ENCODE results near the gene C2orf72. TPM values are rescaled to one million over a fixed set of nuclear protein-coding genes. Genes with fewer than 3 reads are reported as not detected.
"Not testable (repeated sequence)": the region's sequence is repeated elsewhere in the genome, so short reads cannot be mapped to it uniquely, and the experiment has no call there.

The C2orf72 gene
- total RNA-seq, 2 donors from 2014 or later: 0.84 to 1.4 TPM

DNA sequence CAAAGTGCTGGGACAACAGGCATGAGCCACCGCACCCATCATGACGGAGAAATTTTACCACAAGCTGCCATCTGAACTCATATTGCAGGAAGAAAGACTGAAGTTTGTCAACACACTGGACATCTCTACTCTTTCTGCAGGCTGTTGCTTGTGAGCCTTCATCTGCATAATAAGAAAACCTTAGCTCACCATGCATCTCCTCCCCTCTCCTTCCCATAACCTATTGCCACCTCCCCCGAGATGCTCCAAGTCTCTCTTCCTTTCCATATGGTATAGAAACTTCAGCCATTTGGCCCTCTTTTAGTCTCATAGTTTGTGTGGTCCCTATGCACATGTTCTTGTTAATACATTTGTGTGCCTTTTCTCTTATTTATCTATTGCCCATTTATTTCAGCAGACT lies 19.1 kb upstream of the C2orf72 start:
- Mint-ChIP-seq H3K27ac (no peak overlapping the region), H3K4me3 (no peak overlapping the region), H3K36me3 (ENCODE audit: insufficient read depth in 2 of 2) (no peaks in the 10 kb centered on the region), H3K4me1 (ENCODE audit: low read depth) (no peaks in the 10 kb centered on the region), H3K9me3 (no peaks in the 10 kb centered on the region), H3K27me3 (ENCODE audit: low read depth) (peaks cover 22% of the 10 kb centered on the region)
- no peak for ATAC-seq (replicated peaks in 1 of 2)
- no peak for DNase-seq

DNA sequence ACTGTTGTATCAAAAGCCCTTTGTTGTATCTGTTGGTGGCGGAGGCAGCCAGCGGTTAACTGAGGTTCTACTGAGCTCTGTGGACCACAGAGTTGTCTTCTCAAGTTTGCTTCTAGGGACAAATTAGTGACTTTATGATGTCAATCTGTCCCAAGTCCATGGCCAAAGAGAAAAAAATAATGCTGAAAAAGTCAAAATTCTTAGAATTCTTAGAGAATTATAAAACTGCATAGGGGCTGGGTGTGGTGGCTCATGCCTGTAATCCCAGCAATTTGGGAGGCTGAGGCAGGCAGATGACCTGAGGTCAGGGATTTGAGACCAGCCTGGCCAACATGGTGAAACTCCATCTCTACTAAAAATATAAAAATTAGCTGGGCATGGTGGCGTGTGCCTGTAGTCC lies 12.3 kb upstream of the C2orf72 start:
- H3K9me3 Mint-ChIP-seq; H3K36me3 Mint-ChIP-seq (ENCODE audit: insufficient read depth in 2 of 2); H3K27me3 Mint-ChIP-seq (ENCODE audit: low read depth); H3K4me1 Mint-ChIP-seq (ENCODE audit: low read depth); DNase-seq; H3K27ac Mint-ChIP-seq; H3K4me3 Mint-ChIP-seq; ATAC-seq (replicated peaks in 1 of 2): not testable (repeated sequence)

DNA sequence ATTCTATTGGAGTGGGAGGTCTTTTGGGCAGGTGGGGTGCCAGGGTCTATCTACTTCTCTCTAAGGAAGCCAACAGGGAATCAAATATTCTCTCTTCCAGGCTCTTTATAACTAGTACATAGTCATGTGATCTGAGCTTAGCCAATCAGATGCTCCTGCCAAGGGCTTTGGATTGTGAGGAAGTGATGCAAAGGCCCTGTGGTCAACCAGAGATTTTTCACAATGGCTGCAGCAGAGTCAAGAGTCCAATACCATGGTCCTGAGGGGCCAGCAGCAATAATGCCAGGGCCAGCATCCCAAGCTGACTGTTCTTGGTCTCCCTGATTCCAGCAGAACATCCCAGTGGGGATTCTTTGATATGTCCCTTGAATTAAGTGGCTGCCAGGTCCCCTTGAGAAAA lies 8.4 kb upstream of the C2orf72 start:
- DNase-seq: no peak
- H3K4me3 Mint-ChIP-seq: no peak overlapping the region
- peaks cover 21% of the 10 kb centered on the region for H3K27me3 Mint-ChIP-seq (ENCODE audit: low read depth)
- ATAC-seq (replicated peaks in 1 of 2): no peak
- H3K27ac Mint-ChIP-seq: no peak overlapping the region
- no peaks in the 10 kb centered on the region for H3K36me3 Mint-ChIP-seq (ENCODE audit: insufficient read depth in 2 of 2)
- H3K9me3 Mint-ChIP-seq: no peaks in the 10 kb centered on the region
- H3K4me1 Mint-ChIP-seq (ENCODE audit: low read depth): no peaks in the 10 kb centered on the region

DNA sequence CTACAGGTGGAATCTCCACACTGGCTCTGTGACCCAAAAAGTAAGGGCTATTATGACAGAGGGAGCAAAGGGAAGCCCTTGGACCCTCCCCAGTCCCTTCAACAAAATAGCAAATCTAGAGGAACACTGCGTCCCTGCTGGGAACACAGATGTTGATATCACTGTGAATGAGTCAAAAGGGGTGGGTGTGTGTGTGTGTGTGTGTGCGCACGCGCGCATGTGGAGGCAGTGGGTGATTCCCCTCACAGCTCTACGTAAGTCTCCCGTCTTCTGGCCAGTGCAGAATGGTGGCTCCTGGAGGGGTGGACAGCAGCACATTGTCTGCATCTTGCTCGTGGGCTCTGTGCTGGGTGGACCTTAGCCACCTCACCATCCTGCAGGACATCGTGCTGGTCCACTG lies 7.8 kb upstream of the C2orf72 start:
- Mint-ChIP-seq H3K9me3 (no peaks in the 10 kb centered on the region), H3K27ac (no peak overlapping the region), H3K36me3 (ENCODE audit: insufficient read depth in 2 of 2) (no peaks in the 10 kb centered on the region), H3K4me1 (ENCODE audit: low read depth) (no peaks in the 10 kb centered on the region), H3K4me3 (no peak overlapping the region), H3K27me3 (ENCODE audit: low read depth) (peaks cover 28% of the 10 kb centered on the region)
- ATAC-seq (replicated peaks in 1 of 2) (no peak), DNase-seq (no peak)

DNA sequence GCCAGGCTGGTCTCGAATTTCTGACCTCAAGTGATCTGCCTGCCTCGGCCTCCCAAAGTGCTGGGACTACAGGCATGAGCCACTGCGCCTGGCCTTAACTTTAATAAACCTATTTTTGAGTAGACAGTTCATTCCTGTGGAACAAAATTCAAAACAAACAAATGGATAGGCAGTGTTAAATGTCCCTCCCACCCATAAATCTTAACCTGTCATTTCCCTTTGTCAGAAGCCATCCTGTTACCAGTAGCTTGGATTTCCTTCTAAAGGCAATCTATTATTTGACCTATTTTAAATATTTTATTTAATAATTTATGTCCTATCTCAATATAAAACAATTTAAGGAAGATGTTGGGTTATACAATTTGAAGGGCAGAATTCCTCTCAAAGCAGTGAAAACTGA lies 6.6 kb upstream of the C2orf72 start:
- no peak for ATAC-seq (replicated peaks in 1 of 2)
- H3K27me3 Mint-ChIP-seq (ENCODE audit: low read depth): peaks cover 37% of the 10 kb centered on the region
- DNase-seq: no peak
- H3K9me3 Mint-ChIP-seq: no peaks in the 10 kb centered on the region
- H3K4me1 Mint-ChIP-seq (ENCODE audit: low read depth): no peaks in the 10 kb centered on the region
- no peaks in the 10 kb centered on the region for H3K36me3 Mint-ChIP-seq (ENCODE audit: insufficient read depth in 2 of 2)
- H3K27ac Mint-ChIP-seq: no peak overlapping the region
- H3K4me3 Mint-ChIP-seq: no peak overlapping the region

DNA sequence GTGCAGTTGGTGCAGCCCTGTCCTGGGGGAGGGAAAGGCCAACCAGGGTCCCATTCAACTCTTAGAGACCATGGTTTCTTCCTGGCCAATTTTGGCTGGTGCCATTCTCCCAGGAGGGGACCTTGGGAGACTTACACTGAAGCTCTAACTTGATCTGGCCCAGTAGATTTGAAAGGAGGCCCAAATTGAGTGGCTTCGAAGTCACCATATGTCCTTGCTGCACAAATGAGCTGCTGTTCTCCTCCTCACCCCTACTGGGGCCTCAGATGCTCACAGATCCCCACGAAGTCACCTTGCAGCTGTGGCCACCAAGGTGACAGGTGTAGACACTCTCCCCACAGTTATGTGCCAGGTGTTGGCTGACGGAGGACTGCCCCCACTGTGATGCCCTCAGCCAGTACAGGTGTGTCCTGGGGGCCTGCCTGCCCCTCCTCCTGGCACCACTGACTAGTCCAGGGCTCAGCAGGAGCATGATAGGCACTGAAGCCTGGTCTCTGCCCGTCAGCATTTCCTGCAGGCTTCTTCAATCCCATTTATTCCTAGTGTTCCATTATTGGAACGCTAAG lies 4.7 kb upstream of the C2orf72 start:
- Mint-ChIP-seq H3K4me1 (ENCODE audit: low read depth) (no peaks in the 10 kb centered on the region), H3K9me3 (no peaks in the 10 kb centered on the region)

DNA sequence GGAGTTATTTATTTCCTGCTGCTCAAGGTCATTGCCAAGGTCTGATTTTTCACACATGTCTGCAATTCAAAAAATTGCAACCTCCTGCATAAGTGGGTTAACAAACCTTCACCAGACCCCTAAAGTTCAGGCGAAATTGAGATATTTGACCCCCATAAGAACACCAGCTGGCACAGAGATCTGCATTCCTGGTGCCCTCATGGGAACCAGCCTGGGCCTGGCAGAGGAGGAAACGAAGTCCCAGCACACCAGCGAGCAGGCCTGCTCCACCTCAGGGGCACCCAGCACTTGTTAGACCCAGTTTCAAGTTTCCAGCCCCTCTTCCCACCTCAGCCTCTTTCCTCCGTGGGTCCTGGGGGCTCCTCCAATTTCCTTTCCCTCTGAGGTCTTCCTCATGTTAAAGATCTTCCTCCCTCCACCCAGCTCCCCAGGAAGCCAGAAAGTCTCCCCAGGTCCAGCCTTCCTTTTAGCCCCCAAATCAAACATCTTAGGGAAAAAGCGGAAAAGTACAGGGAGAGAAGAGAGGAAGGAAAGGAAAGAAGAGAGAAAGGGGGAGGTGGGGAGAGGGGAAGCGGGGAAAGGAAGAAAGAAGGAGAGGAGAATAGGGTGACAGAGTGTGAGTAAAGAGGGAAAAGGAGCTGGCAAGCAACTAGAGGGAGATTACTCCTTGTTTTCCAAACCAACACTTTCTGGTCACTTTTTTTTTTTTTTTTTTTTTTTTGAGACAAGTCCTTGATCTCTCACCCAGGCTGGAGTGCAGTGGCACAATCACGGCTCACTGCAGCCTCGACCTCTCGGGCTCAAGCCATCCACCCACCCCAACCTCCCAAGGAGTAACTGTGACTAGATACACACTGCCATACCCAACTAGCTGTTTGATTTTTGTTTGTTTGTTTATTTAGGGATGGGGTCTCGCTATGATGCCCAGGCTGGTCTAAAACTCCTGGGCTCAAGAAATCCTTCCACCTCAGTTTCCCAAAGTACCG lies 3.9 kb upstream of the C2orf72 start:
- no peak overlapping the region for H3K27ac Mint-ChIP-seq
- peaks cover 0 to 2% of the 10 kb centered on the region in 2 donors for H3K36me3 Mint-ChIP-seq (ENCODE audit: insufficient read depth in 2 of 2)
- no peak overlapping the region for H3K4me3 Mint-ChIP-seq
- peaks cover 4% of the 10 kb centered on the region for H3K4me1 Mint-ChIP-seq (ENCODE audit: low read depth)
- ATAC-seq (replicated peaks in 1 of 2) (no peak), DNase-seq (no peak)
- no peaks in the 10 kb centered on the region for H3K9me3 Mint-ChIP-seq
- peaks cover 55% of the 10 kb centered on the region for H3K27me3 Mint-ChIP-seq (ENCODE audit: low read depth)

More for the DNA sequence above, 4.7 kb upstream of the C2orf72 start:
- no peak overlapping the region for H3K4me3 Mint-ChIP-seq
- no peak for ATAC-seq (replicated peaks in 1 of 2)
- H3K36me3 Mint-ChIP-seq (ENCODE audit: insufficient read depth in 2 of 2): peaks cover 0 to 2% of the 10 kb centered on the region in 2 donors
- DNase-seq: no peak
- no peak overlapping the region for H3K27ac Mint-ChIP-seq
- peaks cover 49% of the 10 kb centered on the region for H3K27me3 Mint-ChIP-seq (ENCODE audit: low read depth)

DNA sequence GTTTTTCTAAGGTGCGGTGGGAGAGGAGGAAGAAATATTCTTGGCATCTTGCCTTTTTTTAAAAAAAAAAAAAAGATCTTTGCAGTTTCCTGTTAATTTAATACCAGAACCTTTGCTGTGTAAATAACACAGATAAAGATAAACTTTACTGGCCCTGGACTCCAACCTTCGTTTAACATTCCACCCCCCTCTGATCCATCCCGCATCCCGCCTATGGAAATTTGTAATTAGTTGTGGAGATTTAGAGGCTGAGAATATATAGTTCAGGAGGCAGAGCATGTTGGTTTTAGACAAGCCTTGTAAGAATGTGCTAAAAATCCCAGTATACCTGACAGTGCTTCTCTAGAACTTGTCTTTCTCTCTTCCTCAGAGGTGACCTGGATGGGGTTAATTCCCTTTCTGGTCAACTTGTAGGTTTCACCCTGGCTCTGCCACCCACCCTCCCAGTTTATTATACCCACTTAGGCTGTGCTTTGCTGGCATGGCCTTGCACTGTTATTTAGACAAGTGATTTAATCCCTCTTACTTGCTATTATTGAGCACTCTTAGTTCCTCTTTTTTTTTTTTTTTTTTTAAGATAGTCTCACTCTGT lies 2.9 kb upstream of the C2orf72 start:
- Mint-ChIP-seq H3K4me1 (ENCODE audit: low read depth) (peaks cover 6% of the 10 kb centered on the region), H3K9me3 (no peaks in the 10 kb centered on the region), H3K36me3 (ENCODE audit: insufficient read depth in 2 of 2) (peaks cover 0 to 2% of the 10 kb centered on the region in 2 donors), H3K27ac (no peak overlapping the region), H3K27me3 (ENCODE audit: low read depth) (peaks cover 63% of the 10 kb centered on the region), H3K4me3 (no peak overlapping the region)
- ATAC-seq (replicated peaks in 1 of 2) (no peak), DNase-seq (no peak)

DNA sequence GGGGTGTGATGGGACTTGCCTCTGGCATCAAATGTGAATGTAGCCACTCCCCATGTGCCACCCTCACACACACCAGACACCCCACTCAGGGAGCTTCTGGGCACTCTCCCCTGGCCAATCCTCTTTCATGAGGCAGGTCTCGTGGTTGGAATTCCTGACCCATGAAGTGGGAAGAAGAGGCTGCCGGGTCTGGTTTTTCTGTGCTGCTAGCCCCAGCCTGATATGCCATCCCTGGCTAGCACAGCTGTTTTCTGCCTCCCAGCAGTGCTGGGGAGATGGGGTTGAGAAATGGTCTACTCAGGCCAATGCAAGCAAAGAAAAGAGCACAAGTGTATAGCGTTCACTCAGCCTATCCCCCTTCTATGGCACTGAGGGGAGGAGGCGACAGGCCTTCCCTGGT lies 1.2 kb upstream of the C2orf72 start:
- Mint-ChIP-seq H3K36me3 (ENCODE audit: insufficient read depth in 2 of 2) (peaks cover 0 to 2% of the 10 kb centered on the region in 2 donors), H3K9me3 (no peaks in the 10 kb centered on the region), H3K27me3 (ENCODE audit: low read depth) (peaks cover 81% of the 10 kb centered on the region), H3K4me1 (ENCODE audit: low read depth) (peaks cover 6% of the 10 kb centered on the region), H3K4me3 (peak overlapping the region; percentile 29 to 48), H3K27ac (no peak overlapping the region)
- DNase-seq (no peak), ATAC-seq (replicated peaks in 1 of 2) (no peak)

- ATAC-seq (replicated peaks in 1 of 2) (no peak), DNase-seq (no peak)
- H3K4me3 Mint-ChIP-seq: peak overlapping the region; percentile 4 to 17
- no peak overlapping the region for H3K27ac Mint-ChIP-seq
- peaks cover 6% of the 10 kb centered on the region for H3K4me1 Mint-ChIP-seq (ENCODE audit: low read depth)
- H3K9me3 Mint-ChIP-seq: no peaks in the 10 kb centered on the region
- H3K36me3 Mint-ChIP-seq (ENCODE audit: insufficient read depth in 2 of 2): peaks cover 0 to 2% of the 10 kb centered on the region in 2 donors
- peaks cover 86% of the 10 kb centered on the region for H3K27me3 Mint-ChIP-seq (ENCODE audit: low read depth)
These were observed 681 bp upstream of the C2orf72 start for GRCh38 chr2:231036578-231037106.

GRCh38 chr2:231037731-231038482 lies 584 bp downstream of the C2orf72 start:
- H3K4me1 Mint-ChIP-seq (ENCODE audit: low read depth): peaks cover 6% of the 10 kb centered on the region
- H3K36me3 Mint-ChIP-seq (ENCODE audit: insufficient read depth in 2 of 2): peaks cover 0 to 2% of the 10 kb centered on the region in 2 donors
- DNase-seq (peak in 1 of 2 donors; percentile 16), ATAC-seq (replicated peaks in 1 of 2) (peak; percentile 63 to 72)
- peaks cover 79% of the 10 kb centered on the region for H3K27me3 Mint-ChIP-seq (ENCODE audit: low read depth)
- peak overlapping the region; percentile 71 to 76 for H3K4me3 Mint-ChIP-seq
- H3K27ac Mint-ChIP-seq: no peak overlapping the region
- no peaks in the 10 kb centered on the region for H3K9me3 Mint-ChIP-seq

- Mint-ChIP-seq H3K27me3 (ENCODE audit: low read depth) (peaks cover 78% of the 10 kb centered on the region), H3K4me3 (peak overlapping the region; percentile 71 to 76), H3K4me1 (ENCODE audit: low read depth) (peaks cover 6% of the 10 kb centered on the region), H3K9me3 (no peaks in the 10 kb centered on the region), H3K36me3 (ENCODE audit: insufficient read depth in 2 of 2) (peaks cover 0 to 2% of the 10 kb centered on the region in 2 donors), H3K27ac (no peak overlapping the region)
- DNase-seq (no peak), ATAC-seq (replicated peaks in 1 of 2) (no peak)
These were observed 1.4 kb downstream of the C2orf72 start for GRCh38 chr2:231038483-231039293.

Measured in activated T-cell treated with anti-CD3 and anti-CD28 coated beads, Interleukin-2, amount 50 U/mL, for 72 hours (primary cell).